A172 (cell line): Measurements from ENCODE around the gene ATP9A. TPM values are rescaled to one million over a fixed set of nuclear protein-coding genes. Genes with fewer than 3 reads are reported as not detected.
"Not testable (repeated sequence)": the region's sequence is repeated elsewhere in the genome, so short reads cannot be mapped to it uniquely, and the experiment has no call there.

Experiments used
- DNase-seq: peaks from one replicate; pipeline ENCODE4 v3.0.0-alpha.2; 2015; ENCODE audit warnings: low spot score
- total RNA-seq: library from RNA; depleted of rRNA; stranded (reverse); fragments of >200 nt; shearing (Covaris generic); gene quantifications from 2 replicates; pipeline ENCODE4 v1.2.3, GENCODE V29; 2014

Gene ATP9A
- total RNA-seq, 1 experiment from 2014 or later: 19.5 TPM

GRCh38 chr20:51728737-51729136, 39.5 kb downstream of the ATP9A start:
- no peak for DNase-seq

GRCh38 chr20:51727872-51728271, 40.3 kb downstream of the ATP9A start:
- DNase-seq: no peak

- no peak for DNase-seq
These were observed 42.5 kb downstream of the ATP9A start for GRCh38 chr20:51725584-51726176.

DNA sequence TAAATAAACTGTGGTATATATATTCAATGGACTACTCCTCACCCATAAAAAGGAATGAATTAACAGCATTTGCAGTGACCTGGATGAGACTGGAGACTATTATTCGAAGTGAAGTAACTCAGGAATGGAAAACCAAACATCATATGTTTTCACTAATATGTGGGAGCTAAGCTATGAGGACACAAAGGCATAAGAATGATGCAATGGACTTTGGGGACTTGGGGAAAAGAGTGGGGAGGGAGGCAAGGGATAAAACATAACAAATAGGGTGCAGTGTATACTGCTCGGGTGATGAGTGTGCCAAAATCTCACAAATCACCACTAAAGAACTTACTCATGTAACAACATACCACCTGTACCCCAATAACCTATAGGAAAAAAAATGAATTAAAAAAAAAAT, 45.2 kb downstream of the ATP9A start:
- not testable (repeated sequence) for DNase-seq

DNA sequence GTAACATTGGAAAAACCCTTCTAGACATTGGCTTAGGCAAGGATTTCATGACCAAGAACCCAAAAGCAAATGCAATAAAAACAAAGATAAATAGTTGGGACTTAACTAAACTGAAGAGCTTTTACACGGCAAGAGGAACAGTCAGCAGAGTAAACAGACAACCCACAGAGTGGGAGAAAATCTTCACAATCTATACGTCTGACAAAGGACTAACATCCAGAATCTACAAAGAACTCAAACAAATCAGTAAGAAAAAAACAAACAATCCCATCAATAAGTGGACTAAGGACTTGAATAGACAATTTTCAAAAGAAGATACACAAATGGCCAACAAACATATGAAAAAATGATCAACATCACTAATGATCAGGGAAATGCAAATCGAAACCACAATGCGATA, 45.9 kb downstream of the ATP9A start:
- not testable (repeated sequence) for DNase-seq

DNA sequence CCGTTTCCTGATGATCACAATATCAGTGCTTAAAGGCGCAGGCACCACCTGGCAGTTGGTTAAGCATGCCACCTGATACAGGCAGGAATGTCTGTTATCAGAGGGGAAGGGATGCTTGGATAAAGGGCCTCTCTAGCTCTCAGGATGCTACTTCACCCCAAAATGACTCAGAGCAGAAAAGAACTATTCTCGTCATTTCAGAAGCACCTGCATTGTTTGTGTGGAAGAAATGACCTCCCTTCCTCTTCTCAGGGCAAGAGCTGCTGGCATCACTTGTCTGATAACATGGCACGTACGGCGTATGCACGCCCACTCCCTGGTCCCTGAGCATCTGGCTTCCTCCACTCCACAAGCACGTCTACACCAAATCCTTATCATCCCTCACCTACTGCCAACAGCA, 47.3 kb downstream of the ATP9A start:
- peak; percentile 29 for DNase-seq

GRCh38 chr20:51720384-51720783, 47.8 kb downstream of the ATP9A start:
- no peak for DNase-seq

- no peak for DNase-seq
These were observed 52.4 kb downstream of the ATP9A start for GRCh38 chr20:51715856-51716185.

GRCh38 chr20:51715163-51715855, 52.9 kb downstream of the ATP9A start:
- no peak for DNase-seq

DNA sequence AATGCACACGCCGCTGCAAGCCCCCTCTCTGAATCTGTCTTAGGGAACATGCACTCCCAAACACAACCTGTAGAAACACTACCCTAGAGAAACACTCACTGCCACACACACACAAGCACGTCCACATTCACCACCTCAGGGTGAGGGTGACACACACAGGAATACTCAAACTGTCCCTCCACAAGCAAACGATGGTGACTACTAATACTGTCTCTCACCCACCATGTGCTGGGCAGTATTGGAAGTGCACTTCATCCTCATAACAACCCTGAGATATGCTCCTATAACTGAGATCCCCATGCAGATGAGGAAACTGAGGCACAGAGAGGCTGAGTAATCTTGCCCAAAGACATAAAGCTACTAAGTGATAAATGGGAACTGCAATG, 55.0 kb downstream of the ATP9A start:
- DNase-seq: no peak

DNA sequence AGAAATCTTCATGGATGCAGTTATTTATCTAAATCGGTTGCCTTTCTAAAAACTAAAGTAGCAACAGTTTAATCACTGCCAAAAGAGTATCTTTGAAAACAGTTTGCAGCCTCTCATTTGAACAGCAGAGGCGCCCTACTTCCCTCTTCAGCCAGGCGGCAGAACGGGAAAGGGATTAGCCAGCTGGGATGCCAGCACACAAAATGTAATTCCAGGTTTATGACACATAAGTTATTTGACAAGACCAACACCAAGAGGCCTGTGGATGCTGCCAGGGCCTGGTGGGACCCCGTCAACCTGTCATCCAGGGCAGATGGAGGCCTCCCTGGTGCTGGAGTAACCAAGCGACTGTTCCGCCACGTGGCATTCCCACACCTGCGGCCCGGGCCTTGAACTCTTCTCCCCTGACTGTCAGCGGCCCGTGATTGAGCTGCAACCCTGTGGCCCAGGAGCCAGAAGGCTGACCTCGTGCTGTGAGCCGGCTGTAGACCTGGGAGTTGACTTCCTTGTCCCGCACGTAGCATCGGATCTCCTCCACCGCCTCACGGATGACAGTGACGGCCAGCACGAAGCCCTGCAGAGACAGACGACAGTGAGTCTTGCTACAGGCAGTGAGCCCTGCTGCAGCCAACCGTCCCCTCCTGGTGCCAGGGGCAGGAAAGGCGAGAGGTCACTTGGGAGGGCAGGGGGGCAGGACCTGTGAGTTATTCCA, 55.5 kb downstream of the ATP9A start:
- DNase-seq: peak; percentile 52

DNA sequence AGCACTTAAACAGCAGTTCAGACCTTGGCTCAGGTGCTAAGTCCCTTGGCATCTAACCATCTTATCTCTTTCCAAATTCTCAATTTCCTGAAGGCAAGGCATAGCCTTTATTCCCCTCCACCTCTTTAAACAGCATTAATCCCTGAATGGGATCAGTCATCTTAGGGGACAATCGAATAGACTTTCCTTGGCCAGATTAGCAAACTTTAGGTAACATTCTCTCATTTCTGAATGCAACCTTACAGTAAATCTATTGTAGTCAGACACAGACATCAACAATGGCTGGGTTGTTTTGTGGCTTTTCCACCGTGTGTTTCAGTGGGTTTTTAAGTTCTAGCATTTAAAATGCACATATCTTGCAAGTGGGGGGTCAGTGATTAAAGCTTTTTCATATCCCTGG, 56.8 kb downstream of the ATP9A start:
- no peak for DNase-seq

GRCh38 chr20:51710361-51710894, 57.8 kb downstream of the ATP9A start:
- no peak for DNase-seq

DNA sequence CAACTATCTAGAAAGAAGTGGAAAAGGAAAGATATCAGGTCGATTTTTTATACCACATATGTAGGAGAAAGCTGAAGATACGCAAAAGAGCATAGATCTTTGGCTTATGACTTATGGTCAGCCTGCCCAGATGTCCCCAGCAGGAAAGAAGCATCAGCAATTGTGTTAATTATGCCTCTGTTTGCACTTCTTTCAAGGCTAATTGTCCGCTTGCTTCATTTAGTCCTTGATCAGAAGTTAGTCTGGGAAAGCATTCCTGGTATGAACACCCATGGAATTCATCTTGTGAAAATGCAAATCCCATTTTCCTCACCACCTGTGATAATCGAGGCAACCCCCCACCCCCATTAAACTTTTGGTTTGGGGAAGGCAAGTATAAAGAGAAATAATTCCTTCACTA, 62.8 kb downstream of the ATP9A start:
- no peak for DNase-seq

DNA sequence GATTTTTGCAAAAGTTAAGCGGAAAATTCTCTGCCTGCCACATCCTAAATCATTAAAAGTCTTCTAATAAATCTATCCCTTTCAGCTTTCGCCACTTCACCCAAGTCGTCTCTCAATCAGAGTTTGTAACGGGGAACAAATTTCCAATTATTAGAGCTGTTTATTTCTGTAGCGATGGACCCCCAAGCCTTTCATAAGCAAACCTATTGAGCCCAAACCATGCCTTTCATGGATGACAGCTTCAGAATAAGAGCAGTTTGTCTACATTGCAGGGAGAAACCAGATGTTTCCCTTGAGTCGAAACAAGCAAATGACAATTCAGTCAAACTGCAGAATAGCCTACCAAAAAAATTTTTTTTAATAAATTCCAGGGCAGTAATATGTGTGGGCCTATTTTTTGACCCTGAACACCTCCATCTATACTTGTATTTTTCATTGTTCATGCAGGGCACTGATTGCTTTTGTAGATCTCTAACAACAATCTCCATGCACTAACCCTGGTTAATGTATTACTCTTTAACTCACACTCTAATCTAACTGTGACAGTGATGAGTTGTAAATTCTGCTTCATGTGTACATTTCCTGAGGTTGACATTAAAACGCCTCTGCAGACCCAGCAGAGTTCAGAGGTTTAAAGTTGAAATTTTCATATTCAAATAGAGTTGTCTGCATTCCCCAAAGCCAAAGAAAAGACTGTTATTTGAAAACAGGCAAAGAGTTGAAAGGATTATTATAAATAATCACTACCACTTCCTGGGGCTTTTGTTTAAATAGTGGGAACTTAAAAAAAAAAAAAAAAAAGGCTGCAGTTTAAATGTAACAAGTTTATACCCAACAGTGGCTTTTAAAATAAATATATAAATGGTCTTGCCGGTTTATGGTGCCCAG, 64.5 kb downstream of the ATP9A start:
- DNase-seq: no peak

GRCh38 chr20:51702556-51702955, 65.6 kb downstream of the ATP9A start:
- no peak for DNase-seq

GRCh38 chr20:51700809-51701285, 67.3 kb downstream of the ATP9A start:
- peak; percentile 40 for DNase-seq

DNA sequence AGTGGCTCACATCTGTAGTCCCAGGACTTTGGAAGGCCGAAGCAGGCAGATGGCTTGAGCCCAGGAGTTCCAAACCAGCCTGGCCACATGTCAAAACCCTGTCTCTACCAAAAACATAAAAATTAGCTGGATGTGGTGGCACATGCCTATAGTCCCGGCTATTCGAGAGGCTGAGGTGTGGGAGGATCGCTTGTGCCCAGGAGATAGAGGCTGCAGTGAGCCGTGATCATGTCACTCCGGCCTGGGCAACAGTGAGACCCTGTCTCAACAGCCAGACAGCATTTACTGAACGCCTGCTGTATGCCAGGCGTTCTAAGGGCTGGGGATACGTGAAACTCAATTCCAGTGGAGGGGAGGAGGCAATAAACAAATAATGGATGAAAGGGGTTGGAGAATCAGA, 69.9 kb downstream of the ATP9A start:
- no peak for DNase-seq

- DNase-seq: no peak
These were observed 70.9 kb downstream of the ATP9A start for GRCh38 chr20:51697096-51697826.

GRCh38 chr20:51696304-51697071, 71.7 kb downstream of the ATP9A start:
- DNase-seq: no peak
